GM21737 (cell line): Measurements from ENCODE around the gene SRGAP2C.
"Not testable (repeated sequence)": the region's sequence is repeated elsewhere in the genome, so short reads cannot be mapped to it uniquely, and the experiment has no call there.

Source experiments
- ATAC-seq: cut with Tn5 transposase; IDR thresholded peaks from one replicate; pipeline ENCODE4 v1.9.1; 2021; ENCODE audit warnings: mild to moderate bottlenecking, moderate library complexity; ENCODE audit not compliant: unreplicated experiment

The SRGAP2C gene

GRCh38 chr1:121413821-121414220 is 229.0 kb downstream of the SRGAP2C start:
- no peak for ATAC-seq

DNA sequence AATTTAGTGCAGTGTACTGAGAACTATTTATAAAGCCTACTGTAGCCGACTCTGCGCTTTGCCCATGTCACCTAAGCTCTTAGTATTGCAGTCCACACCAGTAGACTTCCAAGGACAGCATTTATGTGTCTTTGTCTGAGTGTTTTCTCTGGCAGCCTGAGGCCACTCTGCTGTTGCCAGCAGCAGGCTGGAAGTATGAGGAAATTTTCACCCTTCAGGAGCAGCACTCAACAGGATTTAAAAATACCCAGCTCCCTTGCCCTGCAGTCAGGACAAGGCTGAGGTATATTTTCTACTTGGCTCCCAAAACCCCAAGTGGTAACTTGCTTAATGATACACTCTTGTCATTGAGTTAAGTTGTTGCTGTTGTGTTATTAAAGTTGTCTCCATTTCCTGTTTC is 230.1 kb downstream of the SRGAP2C start:
- no peak for ATAC-seq

DNA sequence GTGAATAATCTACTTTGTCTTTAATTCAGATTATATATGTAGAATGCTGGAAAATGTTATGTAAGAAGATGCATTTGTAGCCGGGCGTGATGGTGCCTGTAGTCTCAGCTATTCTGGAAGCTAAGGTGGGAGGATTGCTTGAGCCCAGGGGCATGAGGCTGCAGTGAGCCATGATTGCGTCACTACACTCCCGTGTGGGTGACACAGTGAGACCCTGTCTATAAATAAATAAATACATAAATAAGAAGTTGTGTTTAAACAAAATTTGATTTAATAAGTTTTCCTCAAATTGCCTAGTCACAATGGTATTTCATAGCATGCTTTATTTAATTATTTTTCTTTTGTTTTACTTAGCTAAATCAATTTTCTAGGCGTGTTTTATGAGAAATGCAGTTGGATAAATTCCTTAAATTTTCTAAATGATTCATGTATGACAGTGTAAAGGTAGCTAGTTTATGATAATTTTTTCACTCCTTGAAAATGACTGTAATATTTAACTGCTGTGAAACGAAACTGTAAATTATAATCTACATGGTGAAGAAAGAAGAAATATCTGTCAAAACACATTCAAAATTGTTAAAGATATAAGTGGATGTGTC is 232.6 kb downstream of the SRGAP2C start:
- no peak for ATAC-seq

DNA sequence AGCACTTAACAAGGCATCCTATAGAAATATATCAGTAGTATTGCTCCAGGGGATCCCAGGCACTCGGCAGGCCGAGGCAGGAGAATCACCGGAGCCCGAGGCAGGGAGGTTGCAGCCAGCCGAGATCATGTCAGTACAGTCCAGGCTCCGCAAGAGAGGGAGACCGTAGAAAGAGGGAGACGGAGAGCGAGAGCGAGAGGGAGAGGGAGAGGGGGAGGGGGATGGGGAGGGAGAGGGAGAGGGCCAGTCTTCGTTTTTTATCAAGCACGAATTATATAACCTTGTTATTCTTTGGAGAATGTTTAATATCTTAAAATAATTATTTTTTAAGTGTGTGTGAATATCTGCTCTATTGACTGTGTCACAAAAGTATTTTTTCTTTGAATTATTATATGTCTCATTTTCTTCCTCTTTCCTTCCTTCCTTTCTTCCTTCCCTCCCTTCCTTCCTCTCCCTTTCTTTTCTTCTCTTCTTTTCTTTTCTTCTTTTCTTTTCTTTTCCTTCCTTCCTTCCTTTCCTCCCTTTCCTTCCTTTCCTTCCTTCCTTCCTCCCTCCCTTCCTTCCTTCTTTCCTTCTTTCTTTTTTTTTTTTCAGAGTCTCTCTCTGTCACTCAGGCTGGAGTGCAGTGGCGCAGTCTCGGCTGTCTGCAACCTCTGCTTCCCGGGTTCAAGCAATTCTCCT is 233.7 kb downstream of the SRGAP2C start:
- no peak for ATAC-seq

DNA sequence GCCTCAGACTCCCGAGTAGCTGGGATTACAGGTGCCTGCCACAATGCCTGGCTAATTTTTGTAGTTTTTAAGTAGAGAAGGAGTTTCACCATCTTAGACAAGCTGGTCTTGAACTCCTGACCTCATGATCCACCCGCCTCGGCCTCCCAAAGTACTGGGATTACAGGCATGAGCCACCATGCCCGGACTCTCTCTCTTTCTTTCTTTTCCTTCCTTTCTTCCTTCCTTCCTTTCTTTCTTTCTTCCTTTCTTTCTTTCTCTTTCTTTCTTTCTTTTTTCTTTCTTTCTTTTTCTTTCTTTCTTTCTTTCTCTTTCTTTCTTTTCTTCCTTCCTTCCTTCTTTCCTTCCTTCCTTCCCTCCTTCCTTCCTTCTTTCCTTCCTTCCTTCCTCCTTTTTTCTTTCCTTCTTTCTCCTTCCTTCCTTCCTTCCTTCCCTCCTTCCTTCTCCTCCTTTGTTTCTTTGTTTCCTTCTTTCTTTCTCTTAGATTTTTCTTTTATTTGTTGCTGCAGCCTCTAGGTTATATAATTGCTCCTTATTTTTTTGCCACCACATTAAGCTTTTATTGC is 234.4 kb downstream of the SRGAP2C start:
- not testable (repeated sequence) for ATAC-seq

DNA sequence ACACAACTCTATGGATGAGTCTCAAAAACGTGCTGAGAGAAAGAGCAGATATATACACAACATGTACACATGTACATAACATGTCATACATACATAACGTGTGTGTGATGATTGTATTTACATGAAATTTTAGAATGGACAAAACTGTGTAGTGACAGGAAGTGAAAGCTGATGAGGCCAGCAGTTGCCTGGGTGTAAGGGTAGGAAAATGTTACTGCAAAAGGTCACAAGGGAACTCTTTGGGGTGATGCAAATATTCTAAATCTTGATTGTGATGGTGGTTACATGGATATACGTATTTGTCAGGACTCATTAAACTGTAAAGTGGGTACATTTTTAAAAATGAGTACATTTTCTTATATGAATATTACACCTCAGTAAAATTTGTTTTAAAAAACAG is 236.7 kb downstream of the SRGAP2C start:
- not testable (repeated sequence) for ATAC-seq

DNA sequence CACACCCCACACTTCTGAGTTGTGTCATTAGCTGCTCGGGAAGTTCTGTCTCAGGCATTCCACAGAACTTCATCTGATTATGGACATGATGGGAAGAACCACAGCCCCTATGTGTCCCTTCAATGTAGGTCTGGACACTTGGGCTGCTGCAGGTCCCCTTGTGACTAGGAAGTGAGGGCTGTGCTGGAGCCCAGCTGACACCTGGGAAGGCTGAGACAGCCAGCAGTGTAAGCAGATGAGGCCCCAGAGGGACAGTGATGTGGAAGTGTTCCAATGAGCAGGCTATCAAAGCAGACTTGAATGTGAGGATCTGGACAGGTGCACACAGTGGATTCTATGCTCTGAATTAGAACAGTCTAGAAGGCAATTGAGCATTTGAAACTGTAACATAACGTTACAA is 239.2 kb downstream of the SRGAP2C start:
- ATAC-seq = not testable (repeated sequence)

GRCh38 chr1:121433517-121433916 is 248.7 kb downstream of the SRGAP2C start:
- not testable (repeated sequence) for ATAC-seq

DNA sequence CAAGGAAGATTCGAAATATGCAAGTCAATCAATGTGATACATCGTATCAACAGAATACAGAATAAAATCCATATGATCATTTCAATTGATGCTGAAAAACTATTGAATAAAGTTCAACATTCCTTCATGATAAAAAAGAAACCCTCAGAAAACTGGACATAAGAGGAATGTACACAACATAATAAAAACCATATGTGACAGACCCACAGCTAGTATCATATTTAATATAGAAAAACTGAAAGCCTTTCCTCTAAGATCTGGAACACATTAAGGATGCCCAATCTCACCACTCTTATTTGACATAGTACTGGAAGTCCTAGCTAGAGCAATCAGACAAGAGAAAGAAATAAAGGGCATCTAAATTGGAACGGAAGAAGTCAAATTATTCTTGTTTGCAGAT is 254.1 kb downstream of the SRGAP2C start:
- ATAC-seq = not testable (repeated sequence)

GRCh38 chr1:121440993-121441392 is 256.2 kb downstream of the SRGAP2C start:
- ATAC-seq = no peak
